HG03108 (cell line): Measurements from ENCODE around the gene CYP46A1.
"Not testable (repeated sequence)": the region's sequence is repeated elsewhere in the genome, so short reads cannot be mapped to it uniquely, and the experiment has no call there.

ENCODE experiments used
- ATAC-seq: cut with Tn5 transposase; IDR thresholded peaks from one replicate; pipeline ENCODE4 v1.9.1; 2021; ENCODE audit warnings: moderate library complexity; ENCODE audit not compliant: unreplicated experiment

The CYP46A1 gene

DNA sequence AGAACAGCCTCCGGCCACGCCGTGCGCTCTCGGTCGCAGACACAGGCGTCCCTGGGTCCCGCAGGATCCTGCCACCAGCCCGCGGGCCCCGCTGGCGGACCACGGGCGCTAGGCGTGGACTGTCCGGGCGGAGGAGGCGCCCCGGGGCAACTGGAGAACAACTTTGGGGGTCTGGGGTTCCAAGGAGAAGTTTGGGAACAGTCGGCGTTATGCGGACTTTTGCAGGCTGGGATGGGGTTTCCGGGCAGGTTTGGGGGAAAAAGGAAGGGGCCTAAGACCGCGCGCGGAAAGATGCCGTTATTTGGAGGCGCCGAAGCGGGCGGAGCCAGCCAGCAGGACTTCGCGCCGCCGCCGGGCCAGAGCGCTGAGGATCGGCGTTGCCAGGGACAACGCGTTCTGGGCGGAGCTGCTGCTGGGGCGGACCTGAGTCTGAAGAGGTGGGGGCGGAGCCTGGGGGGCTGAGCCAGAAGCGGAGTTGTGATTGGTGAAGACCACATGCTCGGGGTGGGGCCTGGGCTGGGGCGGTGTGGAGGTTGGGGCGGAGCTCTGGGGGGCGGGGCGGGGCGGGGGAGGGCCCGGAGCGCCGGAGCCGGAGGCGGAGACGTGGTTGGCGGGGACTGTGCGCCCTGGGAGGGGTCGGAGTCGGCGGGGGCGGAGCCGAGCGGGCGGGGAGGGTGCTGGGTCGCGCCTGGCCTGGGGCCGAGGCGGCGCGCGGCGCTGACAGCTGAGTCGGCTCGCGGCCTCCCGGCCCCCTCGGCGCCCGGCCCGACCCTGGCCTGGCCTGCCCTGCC is at the start of gene CYP46A1:
Gene CYP46A1, plus strand, starts transcription at position 680 of the 791 bp plus-strand sequence. CDS start 120 bp downstream, outside the sequence.
- peak; percentile 91 for ATAC-seq

GRCh38 chr14:99634443-99634842 is 49.7 kb upstream of the CYP46A1 start:
- no peak for ATAC-seq

GRCh38 chr14:99635116-99635515 is 49.0 kb upstream of the CYP46A1 start:
- ATAC-seq: no peak

- no peak for ATAC-seq
Observed at GRCh38 chr14:99636487-99636886, 47.6 kb upstream of the CYP46A1 start.

DNA sequence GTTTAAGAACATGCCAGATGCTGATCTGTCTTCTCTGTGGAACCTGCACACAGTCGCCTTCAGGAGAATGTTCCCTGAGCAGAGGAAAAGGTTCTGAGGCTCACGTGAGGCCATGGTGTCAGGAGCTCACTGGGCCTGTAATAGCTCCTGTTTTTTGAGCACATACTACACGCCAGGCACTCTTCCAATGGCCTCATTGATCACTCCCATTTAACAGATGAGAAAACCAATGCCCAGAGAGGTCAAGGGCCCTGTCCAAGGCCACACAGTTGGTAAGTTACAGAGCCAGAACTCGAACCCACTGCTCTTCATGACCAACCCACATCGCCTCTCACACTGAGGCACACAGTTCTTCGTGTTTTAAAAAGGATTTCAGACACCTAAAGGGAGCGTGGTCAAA is 46.5 kb upstream of the CYP46A1 start:
- no peak for ATAC-seq

- ATAC-seq: not testable (repeated sequence)
Observed at GRCh38 chr14:99642771-99643170, 41.3 kb upstream of the CYP46A1 start.

DNA sequence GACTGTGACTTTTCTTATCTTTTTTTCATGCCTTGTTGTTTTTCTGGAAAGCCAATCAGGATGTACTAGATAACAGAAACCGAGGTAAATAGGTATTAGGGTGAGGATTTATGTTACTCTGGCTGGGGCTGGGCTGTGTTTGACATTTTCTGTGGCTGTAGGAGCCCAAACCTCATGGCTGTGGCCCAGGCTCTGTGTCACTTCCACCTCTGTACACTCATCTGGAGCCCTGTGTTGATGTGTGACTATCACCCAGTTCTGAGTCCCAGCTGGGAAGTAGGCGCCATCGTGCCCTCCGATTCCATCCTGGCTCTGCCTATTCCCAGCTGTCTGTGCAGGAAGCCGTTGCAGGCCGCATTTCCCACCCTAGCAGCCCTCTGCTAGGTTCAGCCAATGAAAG is 40.8 kb upstream of the CYP46A1 start:
- ATAC-seq: no peak

- ATAC-seq: no peak
Observed at GRCh38 chr14:99644035-99644587, 40.0 kb upstream of the CYP46A1 start.

GRCh38 chr14:99644723-99645544 is 39.2 kb upstream of the CYP46A1 start, which contains the start of gene HHIPL1:
Gene HHIPL1 (plus strand): TSS chr14:99645129. CDS start chr14:99645208, 79 bp downstream.
- no peak for ATAC-seq

DNA sequence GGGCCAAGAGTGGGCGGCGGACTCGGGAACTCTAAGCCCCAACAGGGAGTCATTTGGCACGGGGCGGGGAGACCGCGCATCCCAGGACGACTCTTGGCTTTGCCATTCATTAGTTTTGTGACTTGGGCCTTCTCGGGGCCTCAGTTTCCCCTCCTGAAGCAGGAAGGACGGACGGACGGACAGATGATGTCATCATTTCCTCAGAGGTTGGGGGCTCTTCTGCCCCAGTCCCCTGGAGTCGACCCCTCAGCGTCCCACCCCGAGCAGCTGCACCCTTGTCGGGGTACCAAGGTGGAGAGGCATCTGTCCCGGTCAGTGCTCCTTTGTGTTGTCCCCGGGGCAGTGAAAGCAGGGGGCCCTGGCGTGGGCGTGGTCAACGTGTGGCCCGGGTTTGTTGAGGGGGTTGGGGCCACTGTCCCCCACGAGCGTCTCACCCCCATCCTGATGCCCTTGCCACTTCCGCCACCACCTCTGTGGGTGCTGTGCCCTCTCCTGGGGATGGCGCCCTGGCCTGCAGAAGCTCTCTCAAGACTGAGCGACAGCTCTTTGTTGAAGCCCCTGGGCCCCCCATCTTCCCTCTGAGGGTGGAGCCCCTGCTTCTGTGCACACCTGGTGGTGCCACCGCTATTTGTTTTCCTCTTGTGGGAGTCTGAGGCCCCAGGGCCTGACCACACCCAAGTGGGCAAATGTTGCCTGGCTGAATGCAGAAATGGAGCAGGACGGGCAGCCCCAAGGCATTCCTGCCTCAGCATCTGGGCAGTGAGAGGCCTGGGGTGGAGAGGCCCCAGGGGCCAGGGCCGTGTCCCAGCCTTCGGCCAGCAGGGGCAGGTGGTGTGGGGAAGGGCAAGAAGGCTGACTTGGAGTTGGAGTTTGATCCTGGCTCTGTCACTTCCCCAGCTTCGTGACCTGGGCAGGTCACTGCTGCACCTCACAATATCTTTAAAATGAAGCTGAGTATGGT is 38.3 kb upstream of the CYP46A1 start:
- no peak for ATAC-seq

DNA sequence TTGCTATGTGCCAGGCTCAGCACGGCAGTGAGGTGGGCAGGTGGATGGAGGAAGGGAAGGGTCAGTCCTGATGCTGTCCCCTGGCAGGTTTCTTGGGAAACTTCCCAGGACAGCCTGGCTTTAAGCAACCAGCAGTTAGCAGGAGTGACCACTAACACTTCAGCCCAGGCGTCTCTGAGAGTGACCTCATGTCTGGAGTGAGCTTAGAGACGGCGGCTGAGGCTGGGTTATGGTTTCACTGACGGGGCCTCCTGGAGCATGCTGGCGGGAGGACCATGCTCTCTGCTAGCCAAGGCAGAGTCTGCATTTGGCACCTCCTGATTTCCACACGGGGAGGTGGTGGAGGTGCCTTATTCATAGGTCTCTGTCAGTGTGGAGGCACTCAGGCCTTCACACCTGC is 36.7 kb upstream of the CYP46A1 start:
- no peak for ATAC-seq

GRCh38 chr14:99648027-99648784 is 35.9 kb upstream of the CYP46A1 start:
- ATAC-seq: no peak

GRCh38 chr14:99649219-99649618 is 34.9 kb upstream of the CYP46A1 start:
- no peak for ATAC-seq

DNA sequence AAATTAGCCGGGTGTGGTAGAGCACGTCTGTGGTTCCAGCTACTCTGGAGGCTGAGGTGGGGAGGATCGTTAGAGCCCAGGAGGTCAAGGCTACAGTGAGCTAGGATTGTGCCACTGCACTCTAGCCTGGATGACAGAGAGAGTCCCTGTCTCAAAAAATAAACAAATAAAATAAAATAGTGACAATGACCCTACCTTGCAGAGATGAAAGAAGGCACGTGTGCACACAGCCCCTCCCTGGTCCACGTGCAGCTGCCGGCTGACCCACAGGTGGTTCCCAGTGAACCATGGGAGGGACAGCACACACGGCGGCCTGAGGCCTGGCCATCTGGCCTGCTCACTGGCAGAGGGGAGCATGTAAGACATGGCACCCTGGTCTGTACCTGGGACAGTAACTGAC is 34.5 kb upstream of the CYP46A1 start:
- no peak for ATAC-seq

DNA sequence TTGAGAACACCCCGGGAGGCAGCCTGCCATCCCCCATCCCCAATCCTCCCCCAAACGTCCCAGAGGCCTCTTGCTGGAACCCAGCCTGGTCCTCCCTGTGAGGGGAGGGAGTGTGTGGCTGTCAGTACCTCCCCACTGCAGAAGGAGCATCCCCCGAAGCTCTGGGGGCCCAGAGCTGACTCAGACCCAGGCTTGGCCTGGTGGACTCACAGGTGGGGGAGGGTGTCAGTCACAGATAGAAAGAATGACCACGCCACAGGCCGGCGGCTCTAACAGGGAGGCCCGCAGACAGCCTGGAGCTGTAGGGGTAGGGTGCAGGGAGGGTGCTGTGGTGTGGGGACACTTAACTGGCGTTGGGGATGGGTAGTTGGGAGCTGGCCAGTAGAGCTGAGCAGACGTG is 33.9 kb upstream of the CYP46A1 start:
- ATAC-seq: no peak

GRCh38 chr14:99651953-99652746 is 31.9 kb upstream of the CYP46A1 start:
- ATAC-seq: no peak

DNA sequence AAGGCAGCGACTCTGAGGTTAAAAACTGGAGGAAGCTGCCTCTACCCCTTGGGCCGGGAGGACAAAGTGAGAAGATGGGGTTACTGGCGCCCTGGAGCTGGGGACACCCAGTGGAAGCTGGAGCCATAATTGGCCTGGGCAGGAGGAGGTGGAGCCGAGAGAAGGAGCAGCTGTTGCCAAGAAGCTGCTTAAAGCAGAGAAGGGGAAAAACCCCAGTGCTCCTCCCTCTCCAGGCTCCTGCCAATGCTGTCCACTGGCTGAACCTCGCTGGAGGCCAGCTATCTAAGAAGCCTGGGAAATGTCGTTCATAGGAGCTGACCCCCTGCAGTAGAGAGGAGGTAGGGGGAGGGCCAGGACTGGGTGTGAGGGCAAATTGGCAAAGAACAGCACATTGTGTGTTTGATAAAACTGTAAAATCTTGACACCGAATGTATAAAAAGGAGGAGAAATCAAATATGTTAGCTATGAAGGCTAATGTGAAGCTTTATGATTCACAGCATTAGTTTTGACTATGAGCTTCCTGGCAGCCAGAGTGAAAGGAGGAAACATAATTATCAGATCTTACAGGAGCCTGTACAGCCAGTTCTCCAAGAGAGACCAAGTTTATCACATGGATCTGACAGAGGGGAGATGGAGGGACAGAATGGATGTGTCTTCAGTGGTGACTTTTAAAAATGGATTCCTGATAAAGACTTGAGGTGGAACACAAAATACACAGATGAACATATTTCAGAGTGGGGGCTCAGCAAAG is 29.7 kb upstream of the CYP46A1 start:
- no peak for ATAC-seq

DNA sequence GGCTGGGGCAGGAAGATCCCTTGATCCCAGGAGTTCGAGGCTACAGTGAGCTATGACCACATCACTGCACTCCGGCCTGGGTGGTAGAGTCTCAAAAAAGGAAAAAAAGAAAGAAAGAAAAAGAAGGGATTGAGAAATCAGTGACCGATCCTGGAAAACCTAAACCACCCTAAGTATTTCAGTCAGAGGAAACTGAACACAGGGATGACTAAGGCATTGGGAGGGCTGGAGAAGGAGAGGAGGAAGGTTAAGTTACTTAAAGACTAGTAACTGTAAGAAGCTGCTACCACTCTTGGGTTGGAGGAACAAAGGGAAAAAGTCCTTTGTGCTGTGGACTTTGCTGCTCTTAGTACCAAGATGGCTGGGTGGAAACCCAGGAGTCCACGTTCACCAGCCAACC is 28.6 kb upstream of the CYP46A1 start:
- ATAC-seq: no peak
